Neural progenitor cell (in vitro differentiated cells): Measurements from ENCODE around the gene RIOK3. TPM values are rescaled to one million over a fixed set of nuclear protein-coding genes. Genes with fewer than 3 reads are reported as not detected.

Source experiments
- DNase-seq: peaks from one replicate; pipeline ENCODE4 v3.0.0-alpha.2; 2016; ENCODE audit warnings: low spot score
- H2AFZ ChIP-seq: fragments of 200-600 bp; sonication (generic); replicated peaks from 2 replicates; pipeline ENCODE4 v1.6.1; 2016; ENCODE audit warnings: antibody characterized with exemption
- H3F3A ChIP-seq: fragments of 200-600 bp; sonication (generic); 2 replicates; pipeline ENCODE4 v1.6.1; 2016; ENCODE audit warnings: antibody characterized with exemption, low read depth
- H3K27ac ChIP-seq: fragments of 200-600 bp; sonication (generic); 2 replicates; pipeline ENCODE4 v1.5.1; 2016; ENCODE audit warnings: mild to moderate bottlenecking
- H3K27me3 ChIP-seq: fragments of 200-600 bp; sonication (generic); 2 replicates; pipeline ENCODE4 v1.6.1; 2016; ENCODE audit warnings: mild to moderate bottlenecking, moderate library complexity
- H3K36me3 ChIP-seq: fragments of 200-600 bp; sonication (generic); 2 replicates; pipeline ENCODE4 v1.5.1; 2016
- H3K4me1 ChIP-seq: fragments of 200-600 bp; sonication (generic); 2 replicates; pipeline ENCODE4 v1.6.1; 2016; ENCODE audit warnings: mixed run types
- H3K4me2 ChIP-seq: fragments of 200-600 bp; sonication (generic); 2 replicates; pipeline ENCODE4 v1.6.1; 2016
- H3K4me3 ChIP-seq: fragments of 200-600 bp; sonication (generic); 2 replicates; pipeline ENCODE4 v1.5.1; 2016
- H3K79me2 ChIP-seq: fragments of 200-600 bp; sonication (generic); 2 replicates; pipeline ENCODE4 v1.6.1; 2016; ENCODE audit warnings: low read depth
- H3K9ac ChIP-seq: fragments of 200-600 bp; sonication (generic); 2 replicates; pipeline ENCODE4 v1.6.1; 2016
- H3K9me3 ChIP-seq: fragments of 200-600 bp; sonication (generic); 2 replicates; pipeline ENCODE4 v1.5.1; 2016; ENCODE audit warnings: low read depth
- H4K20me1 ChIP-seq: fragments of 200-600 bp; sonication (generic); 2 replicates; pipeline ENCODE4 v1.6.1; 2016; ENCODE audit warnings: low read depth
- H3K27ac Mint-ChIP-seq: 3 replicates; pipeline ENCODE4 v1.8.0; 2021; ENCODE audit warnings: mixed read lengths
- H3K27me3 Mint-ChIP-seq: 2 replicates; pipeline ENCODE4 v1.8.0; 2022; ENCODE audit warnings: low read depth, mild to moderate bottlenecking, inconsistent platforms, moderate library complexity, mixed read lengths; ENCODE audit not compliant: insufficient read depth
- H3K36me3 Mint-ChIP-seq: 3 replicates; pipeline ENCODE4 v1.8.0; 2021; ENCODE audit warnings: mixed read lengths
- H3K4me1 Mint-ChIP-seq: 3 replicates; pipeline ENCODE4 v1.8.0; 2021; ENCODE audit warnings: mixed read lengths
- H3K4me3 Mint-ChIP-seq: 3 replicates; pipeline ENCODE4 v1.8.0; 2021; ENCODE audit warnings: mild to moderate bottlenecking, moderate library complexity, mixed read lengths
- H3K9me3 Mint-ChIP-seq: 3 replicates; pipeline ENCODE4 v1.8.0; 2020; ENCODE audit warnings: mixed read lengths
- CTCF ChIP-seq: fragments of 200-600 bp; sonication (generic); IDR thresholded peaks from 2 replicates; pipeline ENCODE4 v1.5.1; 2017; ENCODE audit warnings: antibody characterized with exemption, mild to moderate bottlenecking
- EZH2 ChIP-seq: fragments of 200-600 bp; sonication (generic); IDR thresholded peaks from 2 replicates; pipeline ENCODE4 v1.6.1; 2017; ENCODE audit warnings: antibody characterized with exemption, mild to moderate bottlenecking, moderate library complexity
- EZH2phosphoT487 ChIP-seq: fragments of 200-600 bp; sonication (generic); IDR thresholded peaks from 2 replicates; pipeline ENCODE4 v1.6.1; 2017; ENCODE audit warnings: antibody characterized with exemption
- total RNA-seq: library from RNA; depleted of rRNA; stranded (reverse); fragments of >200 nt; gene quantifications from 2 replicates; pipeline ENCODE4 v1.2.3, GENCODE V29; 2015; ENCODE audit warnings: low replicate concordance

RIOK3 gene
- total RNA-seq, 1 donor from 2014 or later: 77.5 TPM

GRCh38 chr18:23440131-23440530 is 13.0 kb upstream of the RIOK3 start:
- H2AFZ ChIP-seq: no peak overlapping the region
- Mint-ChIP-seq H3K9me3 (no peaks in the 10 kb centered on the region), H3K4me1 (peaks cover 10% of the 10 kb centered on the region), H3K36me3 (no peaks in the 10 kb centered on the region), H3K4me3 (no peak overlapping the region), H3K27ac (no peak overlapping the region), H3K27me3 (peaks cover 2% of the 10 kb centered on the region)
- H3K27ac ChIP-seq: no peak overlapping the region
- H3K79me2 ChIP-seq: no peaks in the 10 kb centered on the region
- no peak overlapping the region for H3K9ac ChIP-seq
- H3K36me3 ChIP-seq: no peaks in the 10 kb centered on the region
- no peak overlapping the region for H3K4me3 ChIP-seq
- H4K20me1 ChIP-seq: no peaks in the 10 kb centered on the region
- no peak for DNase-seq
- no peaks in the 10 kb centered on the region for H3K27me3 ChIP-seq
- TF ChIP-seq EZH2: no peak
- no peak for TF ChIP-seq EZH2phosphoT487
- TF ChIP-seq CTCF: no peak
- no peak overlapping the region for H3K4me2 ChIP-seq
- peaks cover 16% of the 10 kb centered on the region for H3F3A ChIP-seq
- no peaks in the 10 kb centered on the region for H3K9me3 ChIP-seq
- peaks cover 4% of the 10 kb centered on the region for H3K4me1 ChIP-seq

- no peak for DNase-seq
- Histone ChIP-seq H3K36me3 (no peaks in the 10 kb centered on the region), H3K4me3 (no peak overlapping the region), H3F3A (no peaks in the 10 kb centered on the region), H3K9ac (no peak overlapping the region), H3K9me3 (no peaks in the 10 kb centered on the region), H3K4me2 (no peak overlapping the region), H3K79me2 (no peaks in the 10 kb centered on the region), H3K4me1 (no peaks in the 10 kb centered on the region), H3K27me3 (no peaks in the 10 kb centered on the region), H3K27ac (no peak overlapping the region), H2AFZ (no peak overlapping the region), H4K20me1 (no peaks in the 10 kb centered on the region)
- Mint-ChIP-seq H3K9me3 (no peaks in the 10 kb centered on the region), H3K4me3 (no peak overlapping the region), H3K36me3 (no peaks in the 10 kb centered on the region), H3K4me1 (peaks cover 4% of the 10 kb centered on the region), H3K27ac (no peak overlapping the region), H3K27me3 (peaks cover 2% of the 10 kb centered on the region)
- TF ChIP-seq CTCF (no peak), EZH2phosphoT487 (no peak), EZH2 (no peak)
Measured at GRCh38 chr18:23442958-23443357, 10.1 kb upstream of the RIOK3 start.

GRCh38 chr18:23448291-23448690 is 4.8 kb upstream of the RIOK3 start:
- H3K79me2 ChIP-seq: peaks cover 2% of the 10 kb centered on the region
- H3K9me3 ChIP-seq: no peaks in the 10 kb centered on the region
- no peak overlapping the region for H3K4me3 Mint-ChIP-seq
- no peaks in the 10 kb centered on the region for H3K9me3 Mint-ChIP-seq
- no peak for DNase-seq
- no peaks in the 10 kb centered on the region for H3K36me3 Mint-ChIP-seq
- no peak overlapping the region for H3K27ac Mint-ChIP-seq
- H3K9ac ChIP-seq: no peak overlapping the region
- no peak overlapping the region for H2AFZ ChIP-seq
- peaks cover 4% of the 10 kb centered on the region for H3K4me1 Mint-ChIP-seq
- no peaks in the 10 kb centered on the region for H3K36me3 ChIP-seq
- no peak overlapping the region for H3K4me3 ChIP-seq
- no peaks in the 10 kb centered on the region for H3K4me1 ChIP-seq
- no peak for TF ChIP-seq EZH2
- peaks cover 7% of the 10 kb centered on the region for H3K27me3 Mint-ChIP-seq
- H3K27ac ChIP-seq: no peak overlapping the region
- H4K20me1 ChIP-seq: peaks cover under 1% of the 10 kb centered on the region
- no peaks in the 10 kb centered on the region for H3F3A ChIP-seq
- H3K4me2 ChIP-seq: no peak overlapping the region
- H3K27me3 ChIP-seq: no peaks in the 10 kb centered on the region

- no peak for TF ChIP-seq CTCF
- no peak for TF ChIP-seq EZH2phosphoT487
- TF ChIP-seq EZH2: no peak
- Mint-ChIP-seq H3K4me3 (no peak overlapping the region), H3K9me3 (no peaks in the 10 kb centered on the region), H3K27ac (no peak overlapping the region), H3K27me3 (peaks cover 8% of the 10 kb centered on the region), H3K4me1 (peaks cover 15% of the 10 kb centered on the region), H3K36me3 (no peaks in the 10 kb centered on the region)
- Histone ChIP-seq H3K79me2 (peaks cover 19% of the 10 kb centered on the region), H3K36me3 (no peaks in the 10 kb centered on the region), H3F3A (no peaks in the 10 kb centered on the region), H2AFZ (no peak overlapping the region), H4K20me1 (peaks cover 17% of the 10 kb centered on the region), H3K4me3 (no peak overlapping the region), H3K4me1 (peaks cover 10% of the 10 kb centered on the region), H3K4me2 (no peak overlapping the region), H3K9ac (no peak overlapping the region), H3K9me3 (no peaks in the 10 kb centered on the region), H3K27ac (no peak overlapping the region), H3K27me3 (no peaks in the 10 kb centered on the region)
- DNase-seq: no peak
Measured at GRCh38 chr18:23450022-23450421, 3.1 kb upstream of the RIOK3 start.
